ENCODE results near the gene EGFL7.

- TF ChIP-seq ZNF785 (tag by site-specific recombination; IDR thresholded peaks at IDR 0.05) (no peak), CTCF (tag by site-specific recombination; IDR thresholded peaks at IDR 0.05) (no peak), MEIS1 (CRISPR knock-in tag; IDR thresholded peaks at IDR 0.05; ENCODE audit: borderline replicate concordance) (no peak), ZNF791 (tag by site-specific recombination; IDR thresholded peaks at IDR 0.05) (no peak), ELK4 (IDR thresholded peaks at IDR 0.05; ENCODE audit: borderline replicate concordance, low read depth, low read length) (no peak), PRDM1 (tag by site-specific recombination; IDR thresholded peaks at IDR 0.05) (no peak), ZNF114 (tag by site-specific recombination; IDR thresholded peaks at IDR 0.05) (no peak)
Measured at GRCh38 chr9:136714893-136715274, 52.2 kb downstream of the EGFL7 start.

Measured in HEK293 (cell line).